Loucy (cell line): ENCODE data around the gene ME3.

Experiments used
- H2AFZ ChIP-seq: fragments of 200-600 bp; sonication (generic); 2 replicates; pipeline ENCODE4 v1.6.0; 2016; ENCODE audit warnings: antibody characterized with exemption, mild to moderate bottlenecking, low read length, moderate library complexity
- H3F3A ChIP-seq: fragments of 200-600 bp; 2 replicates; pipeline ENCODE4 v1.6.0; 2016; ENCODE audit warnings: antibody characterized with exemption, low read depth, mild to moderate bottlenecking
- H3K27me3 ChIP-seq: fragments of 200-600 bp; sonication (generic); 2 replicates; pipeline ENCODE4 v1.6.1; 2014; ENCODE audit warnings: low read length, mild to moderate bottlenecking; ENCODE audit not compliant: insufficient read depth, poor library complexity, severe bottlenecking
- H3K36me3 ChIP-seq: fragments of 200-600 bp; sonication (generic); 2 replicates; pipeline ENCODE4 v1.6.1; 2016; ENCODE audit warnings: low read length; ENCODE audit not compliant: insufficient read depth
- H3K4me1 ChIP-seq: fragments of 200-600 bp; sonication (generic); 2 replicates; pipeline ENCODE4 v1.5.1; 2014; ENCODE audit warnings: low read length, mild to moderate bottlenecking; ENCODE audit not compliant: insufficient read depth, poor library complexity, severe bottlenecking
- H3K4me2 ChIP-seq: fragments of 200-600 bp; sonication (generic); 2 replicates; pipeline ENCODE4 v1.6.0; 2014; ENCODE audit warnings: antibody characterized with exemption, low read length, low read depth, mild to moderate bottlenecking; ENCODE audit not compliant: poor library complexity, severe bottlenecking
- H3K4me3 ChIP-seq: fragments of 200-600 bp; sonication (generic); 2 replicates; pipeline ENCODE4 v1.5.1; 2014; ENCODE audit warnings: low read length, mild to moderate bottlenecking, mixed read lengths; ENCODE audit not compliant: poor library complexity, severe bottlenecking
- H3K79me2 ChIP-seq: fragments of 200-600 bp; sonication (generic); 2 replicates; pipeline ENCODE4 v1.6.1; 2014; ENCODE audit warnings: low read length; ENCODE audit not compliant: insufficient read depth
- H3K9ac ChIP-seq: fragments of 200-600 bp; sonication (generic); 2 replicates; pipeline ENCODE4 v1.6.0; 2014; ENCODE audit warnings: mild to moderate bottlenecking, low read depth, low read length, moderate library complexity; ENCODE audit not compliant: poor library complexity, severe bottlenecking
- H3K9me2 ChIP-seq: fragments of 200-600 bp; sonication (generic); replicated peaks from 2 replicates; pipeline ENCODE4 v1.6.1; 2016; ENCODE audit warnings: low read depth, low read length, mixed read lengths
- H3K9me3 ChIP-seq: fragments of 200-600 bp; sonication (generic); 2 replicates; pipeline ENCODE4 v1.6.1; 2014; ENCODE audit warnings: mild to moderate bottlenecking, antibody characterized with exemption, low read length, low read depth; ENCODE audit not compliant: insufficient read depth
- H4K20me1 ChIP-seq: fragments of 200-600 bp; sonication (generic); 2 replicates; pipeline ENCODE4 v1.6.0; 2014; ENCODE audit warnings: antibody characterized with exemption, low read length, mild to moderate bottlenecking; ENCODE audit not compliant: insufficient read depth, poor library complexity, severe bottlenecking
- CTCF ChIP-seq: fragments of 200-600 bp; sonication (generic); conservative IDR thresholded peaks from 2 replicates; pipeline ENCODE4 v1.5.1; 2014; ENCODE audit warnings: mild to moderate bottlenecking, antibody characterized with exemption, low read length
- EZH2phosphoT487 ChIP-seq: fragments of 200-600 bp; IDR thresholded peaks from 2 replicates; pipeline ENCODE4 v1.6.1; 2018; ENCODE audit warnings: antibody characterized with exemption, mild to moderate bottlenecking, moderate library complexity, borderline replicate concordance

Gene ME3

DNA sequence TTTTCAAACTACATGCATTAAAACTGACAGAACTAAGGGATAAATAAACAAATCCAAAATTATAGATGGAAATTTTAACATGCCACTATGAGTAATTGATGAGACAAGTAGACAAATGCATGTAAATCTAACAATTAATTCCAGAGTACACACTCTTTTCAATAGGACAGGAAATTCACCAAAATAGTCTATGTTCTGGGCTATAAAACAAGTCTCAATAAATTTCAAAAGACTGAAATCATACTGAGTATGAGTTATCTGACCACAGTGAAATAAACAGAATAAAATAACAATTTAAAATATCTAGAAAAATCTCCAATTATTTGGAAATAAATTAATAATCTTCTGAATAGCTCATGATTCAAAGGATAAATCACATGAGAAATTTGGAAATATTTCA is 38.5 kb upstream of the ME3 start:
- Histone ChIP-seq H3K9me3 (no peaks in the 10 kb centered on the region), H4K20me1 (no peaks in the 10 kb centered on the region), H3K4me3 (no peak overlapping the region), H3K27me3 (no peaks in the 10 kb centered on the region), H3F3A (no peaks in the 10 kb centered on the region), H3K4me2 (no peak overlapping the region), H2AFZ (no peak overlapping the region), H3K9ac (no peak overlapping the region), H3K9me2 (no peaks in the 10 kb centered on the region), H3K4me1 (no peaks in the 10 kb centered on the region), H3K36me3 (no peaks in the 10 kb centered on the region), H3K79me2 (no peaks in the 10 kb centered on the region)
- no peak for TF ChIP-seq EZH2phosphoT487
- no peak for TF ChIP-seq CTCF

- TF ChIP-seq EZH2phosphoT487: no peak
- TF ChIP-seq CTCF: no peak
- Histone ChIP-seq H3K9ac (no peak overlapping the region), H2AFZ (no peak overlapping the region), H3K9me3 (no peaks in the 10 kb centered on the region), H3K27me3 (no peaks in the 10 kb centered on the region), H4K20me1 (no peaks in the 10 kb centered on the region), H3K4me2 (no peak overlapping the region), H3K4me1 (no peaks in the 10 kb centered on the region), H3K4me3 (no peak overlapping the region), H3K36me3 (no peaks in the 10 kb centered on the region), H3K79me2 (no peaks in the 10 kb centered on the region), H3K9me2 (no peaks in the 10 kb centered on the region), H3F3A (no peaks in the 10 kb centered on the region)
Observed at GRCh38 chr11:86708669-86709068, 36.3 kb upstream of the ME3 start.

DNA sequence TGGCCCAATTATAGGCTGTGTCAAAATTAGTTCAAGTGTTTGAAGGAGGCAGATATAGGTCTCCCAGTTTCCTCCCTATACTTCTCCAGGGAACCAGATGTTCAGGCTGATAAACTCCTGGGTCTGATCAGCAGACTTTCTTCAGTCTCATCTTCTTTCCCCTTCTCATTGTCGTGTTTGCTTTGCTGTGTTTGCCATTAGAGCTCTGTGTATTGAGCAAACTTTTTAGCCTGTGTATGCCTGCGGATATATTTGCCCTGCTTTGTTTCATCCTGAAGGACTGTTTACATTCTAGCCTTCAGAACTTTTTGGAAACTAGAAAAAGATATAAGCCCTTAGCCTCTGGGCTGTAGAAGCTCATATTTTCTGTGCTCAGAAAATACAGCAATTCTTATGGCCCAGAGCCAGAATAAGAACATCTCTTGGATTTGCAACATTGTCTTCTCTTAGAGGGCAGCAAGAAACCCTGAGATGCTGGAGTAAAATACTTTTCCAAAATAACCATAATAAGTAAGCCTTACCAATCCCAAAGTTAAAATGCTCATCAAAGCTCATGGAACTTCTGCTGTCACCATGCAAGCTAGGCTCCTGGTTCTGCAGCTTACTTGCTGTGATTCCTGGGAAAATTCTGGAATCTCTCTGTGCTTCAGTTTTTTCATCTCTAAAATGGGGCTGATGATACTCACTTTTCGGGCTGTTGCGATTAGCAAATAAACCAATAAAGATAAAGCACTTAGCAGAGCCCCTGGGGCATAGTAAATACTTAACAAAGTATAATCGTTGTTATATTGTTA is 34.1 kb upstream of the ME3 start:
- H3K27me3 ChIP-seq: no peaks in the 10 kb centered on the region
- H3K79me2 ChIP-seq: no peaks in the 10 kb centered on the region

More for the DNA sequence above, 34.1 kb upstream of the ME3 start:
- H3K4me1 ChIP-seq: no peaks in the 10 kb centered on the region
- no peaks in the 10 kb centered on the region for H3K9me3 ChIP-seq
- TF ChIP-seq EZH2phosphoT487 (no peak), CTCF (no peak)
- H3K9me2 ChIP-seq: no peaks in the 10 kb centered on the region
- H4K20me1 ChIP-seq: no peaks in the 10 kb centered on the region
- H3K4me3 ChIP-seq: no peak overlapping the region
- H3K4me2 ChIP-seq: no peak overlapping the region
- no peak overlapping the region for H2AFZ ChIP-seq
- no peak overlapping the region for H3K9ac ChIP-seq
- H3K36me3 ChIP-seq: no peaks in the 10 kb centered on the region
- no peaks in the 10 kb centered on the region for H3F3A ChIP-seq
